Measurements from ENCODE around the gene GAB1.

Gene GAB1

GRCh38 chr4:143424276-143424675 lies 87.6 kb downstream of the GAB1 start:
- Histone ChIP-seq H3K27ac (no peak overlapping the region), H3K4me3 (IDR thresholded peaks at IDR 0.05; ENCODE audit: insufficient read depth, low read depth, low read length) (no peak overlapping the region), H3K9ac (no peak overlapping the region), H3K4me1 (ENCODE audit: low read depth, poor library complexity, severe bottlenecking) (peaks cover 27% of the 10 kb centered on the region), H3K36me3 (ENCODE audit: insufficient read depth) (no peaks in the 10 kb centered on the region), H3K27me3 (ENCODE audit: insufficient read depth, low read depth) (no peaks in the 10 kb centered on the region), H3K4me2 (no peak overlapping the region), H4K20me1 (ENCODE audit: insufficient read depth) (no peaks in the 10 kb centered on the region), H3K79me2 (ENCODE audit: insufficient read depth, low read depth) (no peaks in the 10 kb centered on the region), H2AFZ (ENCODE audit: low read depth) (no peak overlapping the region)
- no peak for TF ChIP-seq CTCF (conservative IDR thresholded peaks at IDR 0.05; ENCODE audit: low read depth, low read length)

GRCh38 chr4:143431526-143432257 lies 95.0 kb downstream of the GAB1 start:
- H3K79me2 ChIP-seq (ENCODE audit: insufficient read depth, low read depth) = no peaks in the 10 kb centered on the region
- H3K4me3 ChIP-seq (IDR thresholded peaks at IDR 0.05; ENCODE audit: insufficient read depth, low read depth, low read length) = no peak overlapping the region
- no peak overlapping the region for H3K9ac ChIP-seq
- H3K4me2 ChIP-seq = no peak overlapping the region
- H3K4me1 ChIP-seq (ENCODE audit: low read depth, poor library complexity, severe bottlenecking) = no peaks in the 10 kb centered on the region
- H2AFZ ChIP-seq (ENCODE audit: low read depth) = no peak overlapping the region
- no peaks in the 10 kb centered on the region for H4K20me1 ChIP-seq (ENCODE audit: insufficient read depth)
- H3K36me3 ChIP-seq (ENCODE audit: insufficient read depth) = no peaks in the 10 kb centered on the region
- TF ChIP-seq CTCF (conservative IDR thresholded peaks at IDR 0.05; ENCODE audit: low read depth, low read length) = no peak
- no peaks in the 10 kb centered on the region for H3K27me3 ChIP-seq (ENCODE audit: insufficient read depth, low read depth)
- no peak overlapping the region for H3K27ac ChIP-seq

- Histone ChIP-seq H3K4me2 (no peak overlapping the region), H4K20me1 (ENCODE audit: insufficient read depth) (no peaks in the 10 kb centered on the region)
Measured at GRCh38 chr4:143432258-143432591, 95.5 kb downstream of the GAB1 start.

GRCh38 chr4:143433231-143433630 lies 96.6 kb downstream of the GAB1 start:
- Histone ChIP-seq H3K36me3 (ENCODE audit: insufficient read depth) (no peaks in the 10 kb centered on the region), H3K27ac (no peak overlapping the region), H3K4me1 (ENCODE audit: low read depth, poor library complexity, severe bottlenecking) (no peaks in the 10 kb centered on the region), H3K79me2 (ENCODE audit: insufficient read depth, low read depth) (no peaks in the 10 kb centered on the region), H3K9ac (no peak overlapping the region), H3K27me3 (ENCODE audit: insufficient read depth, low read depth) (no peaks in the 10 kb centered on the region), H4K20me1 (ENCODE audit: insufficient read depth) (no peaks in the 10 kb centered on the region), H3K4me3 (IDR thresholded peaks at IDR 0.05; ENCODE audit: insufficient read depth, low read depth, low read length) (no peak overlapping the region), H2AFZ (ENCODE audit: low read depth) (no peak overlapping the region), H3K4me2 (no peak overlapping the region)
- TF ChIP-seq CTCF (conservative IDR thresholded peaks at IDR 0.05; ENCODE audit: low read depth, low read length) = no peak

More at GRCh38 chr4:143432258-143432591, 95.5 kb downstream of the GAB1 start:
- H3K4me3 ChIP-seq (IDR thresholded peaks at IDR 0.05; ENCODE audit: insufficient read depth, low read depth, low read length) = no peak overlapping the region
- H3K9ac ChIP-seq = no peak overlapping the region
- no peak overlapping the region for H2AFZ ChIP-seq (ENCODE audit: low read depth)
- H3K36me3 ChIP-seq (ENCODE audit: insufficient read depth) = no peaks in the 10 kb centered on the region
- H3K27me3 ChIP-seq (ENCODE audit: insufficient read depth, low read depth) = no peaks in the 10 kb centered on the region
- H3K4me1 ChIP-seq (ENCODE audit: low read depth, poor library complexity, severe bottlenecking) = no peaks in the 10 kb centered on the region
- H3K79me2 ChIP-seq (ENCODE audit: insufficient read depth, low read depth) = no peaks in the 10 kb centered on the region
- H3K27ac ChIP-seq = no peak overlapping the region
- no peak for TF ChIP-seq CTCF (conservative IDR thresholded peaks at IDR 0.05; ENCODE audit: low read depth, low read length)

All from KMS-11 (cell line).